ENCODE results near the gene MYH4. TPM values are rescaled to one million over a fixed set of nuclear protein-coding genes. Genes with fewer than 3 reads are reported as not detected.

Gene MYH4
- total and polyA plus RNA-seq, 4 donors, result 0.19 TPM; not detected in 3

- Histone ChIP-seq H3K4me3 (ENCODE audit: low read depth in 1 of 3, low read length in 3 of 3) (no peak overlapping the region), H3K9me3 (ENCODE audit: control insufficient read depth in 4 of 4, low read length in 3 of 4) (no peaks in the 10 kb centered on the region), H3K27ac (ENCODE audit: low read depth in 1 of 2, low read length in 2 of 2) (no peak overlapping the region), H3K27me3 (ENCODE audit: control insufficient read depth in 4 of 4, insufficient read depth in 4 of 4, low read length in 3 of 4) (peaks cover 0 to 9% (median 2%) of the 10 kb centered on the region in 4 donors), H3K4me1 (ENCODE audit: control insufficient read depth in 4 of 4, insufficient read depth in 4 of 4, low read length in 3 of 4) (no peaks in the 10 kb centered on the region), H3K9ac (ENCODE audit: low read depth in 1 of 2, low read length in 2 of 2) (no peak overlapping the region), H3K36me3 (ENCODE audit: control insufficient read depth in 4 of 4, insufficient read depth in 3 of 4, low read depth in 1 of 4, low read length in 3 of 4) (no peaks in the 10 kb centered on the region)
- DNase-seq (ENCODE audit: low spot score), result no peak
- TF ChIP-seq RXRA (IDR thresholded peaks at IDR 0.05), result no peak
- 40% methylated on average over 4 of the region's 4 CpGs for WGBS
These were observed 9.3 kb downstream of the MYH4 start for GRCh38 chr17:10460062-10460461.

GRCh38 chr17:10458701-10459100 is 10.7 kb downstream of the MYH4 start:
- DNase-seq (ENCODE audit: low spot score), result no peak
- H3K9me3 ChIP-seq (ENCODE audit: control insufficient read depth in 4 of 4, low read length in 3 of 4), result no peaks in the 10 kb centered on the region
- no peaks in the 10 kb centered on the region for H3K36me3 ChIP-seq (ENCODE audit: control insufficient read depth in 4 of 4, insufficient read depth in 3 of 4, low read depth in 1 of 4, low read length in 3 of 4)
- H3K27ac ChIP-seq (ENCODE audit: low read depth in 1 of 2, low read length in 2 of 2), result no peak overlapping the region
- no peak overlapping the region for H3K4me3 ChIP-seq (ENCODE audit: low read depth in 1 of 3, low read length in 3 of 3)
- H3K9ac ChIP-seq (ENCODE audit: low read depth in 1 of 2, low read length in 2 of 2), result no peak overlapping the region
- WGBS, result 57% methylated on average over 3 of the region's 3 CpGs
- TF ChIP-seq REST (IDR thresholded peaks at IDR 0.05), result no peak
- no peak for TF ChIP-seq FOXA1 (IDR thresholded peaks at IDR 0.05)
- no peak for TF ChIP-seq FOXA2 (IDR thresholded peaks at IDR 0.05)
- TF ChIP-seq, protein P1, sequence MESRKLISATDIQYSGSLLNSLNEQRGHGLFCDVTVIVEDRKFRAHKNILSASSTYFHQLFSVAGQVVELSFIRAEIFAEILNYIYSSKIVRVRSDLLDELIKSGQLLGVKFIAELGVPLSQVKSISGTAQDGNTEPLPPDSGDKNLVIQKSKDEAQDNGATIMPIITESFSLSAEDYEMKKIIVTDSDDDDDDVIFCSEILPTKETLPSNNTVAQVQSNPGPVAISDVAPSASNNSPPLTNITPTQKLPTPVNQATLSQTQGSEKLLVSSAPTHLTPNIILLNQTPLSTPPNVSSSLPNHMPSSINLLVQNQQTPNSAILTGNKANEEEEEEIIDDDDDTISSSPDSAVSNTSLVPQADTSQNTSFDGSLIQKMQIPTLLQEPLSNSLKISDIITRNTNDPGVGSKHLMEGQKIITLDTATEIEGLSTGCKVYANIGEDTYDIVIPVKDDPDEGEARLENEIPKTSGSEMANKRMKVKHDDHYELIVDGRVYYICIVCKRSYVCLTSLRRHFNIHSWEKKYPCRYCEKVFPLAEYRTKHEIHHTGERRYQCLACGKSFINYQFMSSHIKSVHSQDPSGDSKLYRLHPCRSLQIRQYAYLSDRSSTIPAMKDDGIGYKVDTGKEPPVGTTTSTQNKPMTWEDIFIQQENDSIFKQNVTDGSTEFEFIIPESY (IDR thresholded peaks at IDR 0.05), result no peak
- no peaks in the 10 kb centered on the region for H3K4me1 ChIP-seq (ENCODE audit: control insufficient read depth in 4 of 4, insufficient read depth in 4 of 4, low read length in 3 of 4)
- peaks cover 0 to 4% (median 2%) of the 10 kb centered on the region in 4 donors for H3K27me3 ChIP-seq (ENCODE audit: control insufficient read depth in 4 of 4, insufficient read depth in 4 of 4, low read length in 3 of 4)

- no peaks in the 10 kb centered on the region for H3K4me1 ChIP-seq (ENCODE audit: control insufficient read depth in 4 of 4, insufficient read depth in 4 of 4, low read length in 3 of 4)
- H3K9me3 ChIP-seq (ENCODE audit: control insufficient read depth in 4 of 4, low read length in 3 of 4), result no peaks in the 10 kb centered on the region
- WGBS, result 17% methylated on average over 1 of the region's 1 CpG
These were observed 11.4 kb downstream of the MYH4 start for GRCh38 chr17:10457952-10458351.

More at GRCh38 chr17:10457952-10458351, 11.4 kb downstream of the MYH4 start:
- H3K27me3 ChIP-seq (ENCODE audit: control insufficient read depth in 4 of 4, insufficient read depth in 4 of 4, low read length in 3 of 4), result peaks cover 0 to 4% (median 2%) of the 10 kb centered on the region in 4 donors
- no peak overlapping the region for H3K9ac ChIP-seq (ENCODE audit: low read depth in 1 of 2, low read length in 2 of 2)
- TF ChIP-seq ATF3 (IDR thresholded peaks at IDR 0.05) (no peak), YY1 (IDR thresholded peaks at IDR 0.05) (no peak), REST (IDR thresholded peaks at IDR 0.05) (no peak), RXRA (IDR thresholded peaks at IDR 0.05) (no peak), GABPA (IDR thresholded peaks at IDR 0.05 in 1 of 2, conservative IDR thresholded peaks at IDR 0.05 in 1 of 2) (no peak), RAD21 (IDR thresholded peaks at IDR 0.05) (no peak), JUND (IDR thresholded peaks at IDR 0.05) (no peak), HNF4G (IDR thresholded peaks at IDR 0.05) (no peak)
- TF ChIP-seq, protein P1 (IDR thresholded peaks at IDR 0.05), result no peak
- no peak for DNase-seq (ENCODE audit: low spot score)
- no peak overlapping the region for H3K27ac ChIP-seq (ENCODE audit: low read depth in 1 of 2, low read length in 2 of 2)
- H3K4me3 ChIP-seq (ENCODE audit: low read depth in 1 of 3, low read length in 3 of 3), result no peak overlapping the region
- H3K36me3 ChIP-seq (ENCODE audit: control insufficient read depth in 4 of 4, insufficient read depth in 3 of 4, low read depth in 1 of 4, low read length in 3 of 4), result no peaks in the 10 kb centered on the region

All from liver (tissue), 9 donors.